H1 (cell line): ENCODE data around the gene ZBTB18. TPM values are rescaled to one million over a fixed set of nuclear protein-coding genes. Genes with fewer than 3 reads are reported as not detected.

Source experiments
- CTBP2 ChIP-seq: IDR thresholded peaks from 2 replicates; pipeline ENCODE4 v1.7.0; 2011; ENCODE audit warnings: borderline replicate concordance, mild to moderate bottlenecking, moderate library complexity, mixed read lengths, low read length; ENCODE audit not compliant: insufficient read depth, insufficient read length
- GABPA ChIP-seq: IDR thresholded peaks from 2 replicates; pipeline ENCODE4 v1.6.1; 2011; ENCODE audit warnings: mild to moderate bottlenecking, low read length, moderate library complexity, borderline replicate concordance; ENCODE audit not compliant: insufficient read depth
- PHF8 ChIP-seq: fragments of 200-600 bp; sonication (generic); conservative IDR thresholded peaks from 2 replicates; pipeline ENCODE4 v1.7.1; 2012; ENCODE audit warnings: low read depth, mild to moderate bottlenecking, inconsistent platforms, low read length, moderate library complexity
- POU5F1 ChIP-seq: IDR thresholded peaks from 2 replicates; pipeline ENCODE4 v1.6.1; 2011; ENCODE audit warnings: low read depth, mild to moderate bottlenecking, low read length, moderate library complexity
- RNF2 ChIP-seq: fragments of 200-900, 300-1000 bp; sonication (generic); IDR thresholded peaks from 2 replicates; pipeline ENCODE4 v1.7.1; 2016; ENCODE audit warnings: borderline replicate concordance, low read depth, mild to moderate bottlenecking, antibody characterized with exemption, low read length; ENCODE audit not compliant: poor library complexity, severe bottlenecking; ENCODE audit errors: missing control alignments
- SAP30 ChIP-seq: fragments of 300-600 bp; sonication (generic); IDR thresholded peaks from 2 replicates; pipeline ENCODE4 v1.7.1; 2012; ENCODE audit warnings: low read length, moderate library complexity, mild to moderate bottlenecking, inconsistent platforms; ENCODE audit not compliant: insufficient read depth, insufficient replicate concordance
- ZNF274 ChIP-seq: IDR thresholded peaks from 2 replicates; pipeline ENCODE4 v1.7.0; 2012; ENCODE audit warnings: low read length, borderline replicate concordance; ENCODE audit errors: extremely low read depth
- polyA plus RNA-seq, 7 experiments: library from polyadenylated mRNA; depleted of rRNA in 3 of 7; stranded (reverse) in 5 of 7; unstranded in 2 of 7; fragments of >200 nt in 5 of 7; fragments of 200-250 nt in 2 of 7; gene quantifications; 1 replicate in 5 of 7; 2 replicates in 1 of 7; 4 replicates in 1 of 7; pipeline versions ENCODE4 v1.2.1 to v1.2.3, GENCODE V29; 2011 to 2013; ENCODE audit warnings: missing spikeins in 2 of 7, mixed read lengths in 2 of 7
- total RNA-seq: library from RNA; stranded (reverse); fragmentation: NEBNext Ultra II Directional; extraction: Animal tissue kit (Norgen Biotek cat#: 25700); gene quantifications from 2 replicates; pipeline ENCODE4 v1.2.1, GENCODE V29; 2021
- TF ChIP-seq, protein P1 (sequence below): fragments of 300-600 bp; sonication (generic); IDR thresholded peaks from 2 replicates; pipeline ENCODE4 v1.7.1; 2012; ENCODE audit warnings: low read length, moderate library complexity, mild to moderate bottlenecking, inconsistent platforms; ENCODE audit not compliant: insufficient replicate concordance

The ZBTB18 gene
- total and polyA plus RNA-seq, 2 of the 8 experiments (the other 6 are each of a cell fraction or from before 2014, with no cell fraction given) = 8.5 to 14.4 TPM

GRCh38 chr1:244011271-244011670 is 39.8 kb upstream of the ZBTB18 start (continued):
- TF ChIP-seq, protein P1, sequence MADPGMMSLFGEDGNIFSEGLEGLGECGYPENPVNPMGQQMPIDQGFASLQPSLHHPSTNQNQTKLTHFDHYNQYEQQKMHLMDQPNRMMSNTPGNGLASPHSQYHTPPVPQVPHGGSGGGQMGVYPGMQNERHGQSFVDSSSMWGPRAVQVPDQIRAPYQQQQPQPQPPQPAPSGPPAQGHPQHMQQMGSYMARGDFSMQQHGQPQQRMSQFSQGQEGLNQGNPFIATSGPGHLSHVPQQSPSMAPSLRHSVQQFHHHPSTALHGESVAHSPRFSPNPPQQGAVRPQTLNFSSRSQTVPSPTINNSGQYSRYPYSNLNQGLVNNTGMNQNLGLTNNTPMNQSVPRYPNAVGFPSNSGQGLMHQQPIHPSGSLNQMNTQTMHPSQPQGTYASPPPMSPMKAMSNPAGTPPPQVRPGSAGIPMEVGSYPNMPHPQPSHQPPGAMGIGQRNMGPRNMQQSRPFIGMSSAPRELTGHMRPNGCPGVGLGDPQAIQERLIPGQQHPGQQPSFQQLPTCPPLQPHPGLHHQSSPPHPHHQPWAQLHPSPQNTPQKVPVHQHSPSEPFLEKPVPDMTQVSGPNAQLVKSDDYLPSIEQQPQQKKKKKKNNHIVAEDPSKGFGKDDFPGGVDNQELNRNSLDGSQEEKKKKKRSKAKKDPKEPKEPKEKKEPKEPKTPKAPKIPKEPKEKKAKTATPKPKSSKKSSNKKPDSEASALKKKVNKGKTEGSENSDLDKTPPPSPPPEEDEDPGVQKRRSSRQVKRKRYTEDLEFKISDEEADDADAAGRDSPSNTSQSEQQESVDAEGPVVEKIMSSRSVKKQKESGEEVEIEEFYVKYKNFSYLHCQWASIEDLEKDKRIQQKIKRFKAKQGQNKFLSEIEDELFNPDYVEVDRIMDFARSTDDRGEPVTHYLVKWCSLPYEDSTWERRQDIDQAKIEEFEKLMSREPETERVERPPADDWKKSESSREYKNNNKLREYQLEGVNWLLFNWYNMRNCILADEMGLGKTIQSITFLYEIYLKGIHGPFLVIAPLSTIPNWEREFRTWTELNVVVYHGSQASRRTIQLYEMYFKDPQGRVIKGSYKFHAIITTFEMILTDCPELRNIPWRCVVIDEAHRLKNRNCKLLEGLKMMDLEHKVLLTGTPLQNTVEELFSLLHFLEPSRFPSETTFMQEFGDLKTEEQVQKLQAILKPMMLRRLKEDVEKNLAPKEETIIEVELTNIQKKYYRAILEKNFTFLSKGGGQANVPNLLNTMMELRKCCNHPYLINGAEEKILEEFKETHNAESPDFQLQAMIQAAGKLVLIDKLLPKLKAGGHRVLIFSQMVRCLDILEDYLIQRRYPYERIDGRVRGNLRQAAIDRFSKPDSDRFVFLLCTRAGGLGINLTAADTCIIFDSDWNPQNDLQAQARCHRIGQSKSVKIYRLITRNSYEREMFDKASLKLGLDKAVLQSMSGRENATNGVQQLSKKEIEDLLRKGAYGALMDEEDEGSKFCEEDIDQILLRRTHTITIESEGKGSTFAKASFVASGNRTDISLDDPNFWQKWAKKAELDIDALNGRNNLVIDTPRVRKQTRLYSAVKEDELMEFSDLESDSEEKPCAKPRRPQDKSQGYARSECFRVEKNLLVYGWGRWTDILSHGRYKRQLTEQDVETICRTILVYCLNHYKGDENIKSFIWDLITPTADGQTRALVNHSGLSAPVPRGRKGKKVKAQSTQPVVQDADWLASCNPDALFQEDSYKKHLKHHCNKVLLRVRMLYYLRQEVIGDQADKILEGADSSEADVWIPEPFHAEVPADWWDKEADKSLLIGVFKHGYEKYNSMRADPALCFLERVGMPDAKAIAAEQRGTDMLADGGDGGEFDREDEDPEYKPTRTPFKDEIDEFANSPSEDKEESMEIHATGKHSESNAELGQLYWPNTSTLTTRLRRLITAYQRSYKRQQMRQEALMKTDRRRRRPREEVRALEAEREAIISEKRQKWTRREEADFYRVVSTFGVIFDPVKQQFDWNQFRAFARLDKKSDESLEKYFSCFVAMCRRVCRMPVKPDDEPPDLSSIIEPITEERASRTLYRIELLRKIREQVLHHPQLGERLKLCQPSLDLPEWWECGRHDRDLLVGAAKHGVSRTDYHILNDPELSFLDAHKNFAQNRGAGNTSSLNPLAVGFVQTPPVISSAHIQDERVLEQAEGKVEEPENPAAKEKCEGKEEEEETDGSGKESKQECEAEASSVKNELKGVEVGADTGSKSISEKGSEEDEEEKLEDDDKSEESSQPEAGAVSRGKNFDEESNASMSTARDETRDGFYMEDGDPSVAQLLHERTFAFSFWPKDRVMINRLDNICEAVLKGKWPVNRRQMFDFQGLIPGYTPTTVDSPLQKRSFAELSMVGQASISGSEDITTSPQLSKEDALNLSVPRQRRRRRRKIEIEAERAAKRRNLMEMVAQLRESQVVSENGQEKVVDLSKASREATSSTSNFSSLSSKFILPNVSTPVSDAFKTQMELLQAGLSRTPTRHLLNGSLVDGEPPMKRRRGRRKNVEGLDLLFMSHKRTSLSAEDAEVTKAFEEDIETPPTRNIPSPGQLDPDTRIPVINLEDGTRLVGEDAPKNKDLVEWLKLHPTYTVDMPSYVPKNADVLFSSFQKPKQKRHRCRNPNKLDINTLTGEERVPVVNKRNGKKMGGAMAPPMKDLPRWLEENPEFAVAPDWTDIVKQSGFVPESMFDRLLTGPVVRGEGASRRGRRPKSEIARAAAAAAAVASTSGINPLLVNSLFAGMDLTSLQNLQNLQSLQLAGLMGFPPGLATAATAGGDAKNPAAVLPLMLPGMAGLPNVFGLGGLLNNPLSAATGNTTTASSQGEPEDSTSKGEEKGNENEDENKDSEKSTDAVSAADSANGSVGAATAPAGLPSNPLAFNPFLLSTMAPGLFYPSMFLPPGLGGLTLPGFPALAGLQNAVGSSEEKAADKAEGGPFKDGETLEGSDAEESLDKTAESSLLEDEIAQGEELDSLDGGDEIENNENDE = no peak
- no peak for TF ChIP-seq PHF8
- TF ChIP-seq RNF2 = no peak
- no peak for TF ChIP-seq SAP30
- no peak for TF ChIP-seq GABPA
- TF ChIP-seq POU5F1 = no peak
- TF ChIP-seq ZNF274 = no peak
- TF ChIP-seq CTBP2 = no peak
